Stimulated activated CD8-positive, alpha-beta memory T cell treated with anti-CD3 and anti-CD28 coated beads, Interleukin-12 subunit alpha, Interleukin-12 subunit beta, amount 100 ng/mL, for 1 hour (primary cell): Measurements from ENCODE around the gene SLC25A11.

Experiments
- DNase-seq: peaks from one replicate; pipeline ENCODE4 v3.0.0-alpha.2; 2020; ENCODE audit warnings: low read depth

Gene SLC25A11

DNA sequence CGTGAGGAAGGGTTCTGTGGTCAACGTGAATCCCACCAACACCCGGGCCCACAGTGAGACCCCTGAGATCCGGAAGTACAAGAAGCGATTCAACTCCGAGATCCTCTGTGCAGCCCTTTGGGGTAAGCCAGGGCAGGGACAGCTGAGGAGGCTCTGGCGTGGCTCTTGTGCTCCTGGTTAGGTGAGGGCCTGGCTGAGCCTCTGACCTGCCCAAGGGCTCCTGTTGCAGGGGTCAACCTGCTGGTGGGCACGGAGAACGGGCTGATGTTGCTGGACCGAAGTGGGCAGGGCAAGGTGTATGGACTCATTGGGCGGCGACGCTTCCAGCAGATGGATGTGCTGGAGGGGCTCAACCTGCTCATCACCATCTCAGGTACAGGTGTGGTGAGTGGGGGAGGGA, 44.7 kb downstream of the SLC25A11 start:
- DNase-seq, result no peak

DNA sequence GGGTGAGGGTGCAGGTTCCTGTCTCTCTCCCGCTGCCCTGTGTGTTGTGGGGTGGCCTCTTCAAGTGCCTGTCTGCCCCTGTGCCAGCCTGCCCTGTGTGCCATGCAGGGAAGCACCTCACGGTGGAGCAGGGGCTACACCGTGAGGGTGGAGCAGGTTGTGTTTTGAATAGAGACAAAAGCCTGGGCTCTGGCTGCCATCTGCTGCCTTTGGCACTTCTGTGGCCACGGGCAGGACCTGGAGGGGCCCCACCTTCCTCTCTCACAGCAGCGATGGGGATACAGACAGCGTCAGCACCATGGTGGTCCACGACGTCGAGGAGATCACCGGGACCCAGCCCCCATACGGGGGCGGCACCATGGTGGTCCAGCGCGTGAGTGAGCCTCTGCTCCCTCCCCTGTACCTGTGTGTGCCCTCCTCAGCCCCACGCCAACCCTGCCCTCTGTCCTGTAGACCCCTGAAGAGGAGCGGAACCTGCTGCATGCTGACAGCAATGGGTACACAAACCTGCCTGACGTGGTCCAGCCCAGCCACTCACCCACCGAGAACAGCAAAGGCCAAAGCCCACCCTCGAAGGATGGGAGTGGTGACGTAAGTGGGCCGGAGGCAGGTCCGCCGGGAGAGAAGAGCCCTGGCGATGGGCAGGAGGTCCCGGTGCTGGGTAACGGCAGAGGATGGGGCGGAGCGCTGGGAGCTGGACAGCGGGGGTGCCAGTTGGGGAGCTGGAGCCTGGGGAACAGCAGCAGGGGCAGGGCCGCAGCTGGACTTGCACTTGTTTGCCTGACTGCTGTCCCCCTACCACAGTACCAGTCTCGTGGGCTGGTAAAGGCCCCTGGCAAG, 45.9 kb downstream of the SLC25A11 start:
- DNase-seq, result no peak

DNA sequence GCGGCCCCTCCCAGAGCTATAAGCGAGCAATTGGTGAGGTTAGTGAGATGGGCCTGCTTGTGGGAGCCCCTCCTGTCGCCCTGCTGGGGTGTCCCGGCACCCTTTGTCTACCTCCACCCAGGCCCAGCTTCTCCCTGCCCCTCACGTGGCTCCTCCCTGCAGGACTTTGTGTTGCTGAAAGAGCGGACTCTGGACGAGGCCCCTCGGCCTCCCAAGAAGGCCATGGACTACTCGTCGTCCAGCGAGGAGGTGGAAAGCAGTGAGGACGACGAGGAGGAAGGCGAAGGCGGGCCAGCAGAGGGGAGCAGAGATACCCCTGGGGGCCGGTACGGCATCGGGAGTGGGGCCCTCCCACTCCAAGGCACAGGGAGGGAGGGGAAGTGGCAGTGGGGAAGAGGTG, 46.6 kb downstream of the SLC25A11 start:
- DNase-seq, result no peak

DNA sequence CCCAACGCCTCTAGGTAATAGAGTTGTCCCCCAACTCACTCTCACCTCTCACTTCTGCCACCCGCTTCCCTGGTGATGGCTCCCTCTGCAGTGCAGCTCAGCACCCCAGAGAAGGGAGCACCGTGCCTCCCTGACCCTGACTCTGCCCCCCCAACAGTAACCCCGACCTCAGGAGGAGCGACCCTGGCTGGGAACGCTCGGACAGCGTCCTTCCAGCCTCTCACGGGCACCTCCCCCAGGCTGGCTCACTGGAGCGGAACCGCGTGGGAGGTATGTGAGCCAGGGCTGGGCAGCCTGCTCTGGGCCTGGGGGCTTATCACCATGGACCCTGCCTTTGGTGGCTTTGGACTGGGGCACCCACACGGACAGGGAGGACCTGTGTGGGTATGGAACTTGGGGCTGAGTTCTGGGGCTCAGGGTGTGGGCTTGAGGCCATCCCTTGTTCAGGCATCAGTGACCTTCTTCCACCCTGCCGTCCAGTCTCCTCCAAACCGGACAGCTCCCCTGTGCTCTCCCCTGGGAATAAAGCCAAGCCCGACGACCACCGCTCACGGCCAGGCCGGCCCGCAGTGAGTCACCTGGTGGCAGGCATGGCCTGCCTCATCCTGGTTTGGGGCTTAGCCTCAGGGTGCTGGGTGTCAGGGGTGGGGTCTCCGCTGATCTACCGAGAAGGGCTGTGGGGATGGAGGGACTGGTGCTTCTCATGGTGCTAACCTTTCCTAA, 47.2 kb downstream of the SLC25A11 start:
- DNase-seq, result no peak

DNA sequence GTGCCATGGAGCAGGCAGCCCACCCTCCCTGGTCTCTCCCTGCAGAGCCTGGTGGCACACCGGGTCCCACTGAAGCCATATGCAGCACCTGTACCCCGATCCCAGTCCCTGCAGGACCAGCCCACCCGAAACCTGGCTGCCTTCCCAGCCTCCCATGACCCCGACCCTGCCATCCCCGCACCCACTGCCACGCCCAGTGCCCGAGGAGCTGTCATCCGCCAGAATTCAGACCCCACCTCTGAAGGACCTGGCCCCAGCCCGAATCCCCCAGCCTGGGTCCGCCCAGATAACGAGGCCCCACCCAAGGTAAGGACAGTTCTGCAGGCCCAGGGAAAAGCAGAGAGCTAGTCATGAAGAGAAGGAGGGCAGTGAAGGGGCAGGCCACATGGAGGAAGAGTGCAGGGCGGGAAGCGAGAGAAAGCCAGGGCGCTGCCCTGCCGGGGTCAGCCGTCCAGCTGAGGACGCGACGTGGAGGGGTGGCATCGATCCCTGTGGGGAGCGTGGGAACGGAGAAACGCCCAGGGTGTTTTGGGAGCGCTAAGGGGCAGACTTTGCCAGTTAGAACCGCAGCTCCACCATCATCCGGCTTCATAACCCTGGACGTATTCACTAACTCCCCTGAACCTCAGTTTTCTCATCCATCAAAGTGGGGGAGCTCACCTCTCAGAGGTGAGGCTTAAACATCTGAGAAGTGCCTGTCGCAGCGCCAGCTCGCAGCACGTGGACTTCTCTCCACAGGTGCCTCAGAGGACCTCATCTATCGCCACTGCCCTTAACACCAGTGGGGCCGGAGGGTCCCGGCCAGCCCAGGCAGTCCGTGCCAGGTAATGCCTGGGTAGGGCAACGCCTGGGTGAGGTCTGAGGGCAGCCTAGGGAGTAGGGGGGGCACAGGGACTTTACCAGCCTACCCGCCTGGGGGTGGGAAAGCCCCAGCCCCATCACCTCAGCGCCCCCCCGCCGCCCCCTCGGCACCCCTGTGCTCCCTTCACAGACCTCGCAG, 48.1 kb downstream of the SLC25A11 start:
- DNase-seq, result no peak

DNA sequence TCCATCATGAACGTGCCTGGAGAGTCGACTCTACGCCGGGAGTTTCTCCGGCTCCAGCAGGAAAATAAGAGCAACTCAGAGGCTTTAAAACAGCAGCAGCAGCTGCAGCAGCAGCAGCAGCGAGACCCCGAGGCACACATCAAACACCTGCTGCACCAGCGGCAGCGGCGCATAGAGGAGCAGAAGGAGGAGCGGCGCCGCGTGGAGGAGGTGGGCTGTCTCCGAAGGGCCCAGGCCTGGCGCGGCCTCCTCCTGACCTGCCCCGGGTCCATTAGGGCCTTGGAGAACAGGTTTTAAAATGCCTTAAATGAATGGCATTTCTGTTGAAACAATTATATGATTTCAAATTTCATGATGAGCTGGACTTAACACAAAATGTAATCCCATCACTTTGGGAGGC, 52.3 kb downstream of the SLC25A11 start:
- DNase-seq, result no peak
